WTC11 (cell line): ENCODE results near the gene LIMD2. TPM values are rescaled to one million over a fixed set of nuclear protein-coding genes. Genes with fewer than 3 reads are reported as not detected.

Experiments used
- ATAC-seq: fragments of 200-7000 bp; cut with Tn5 transposase; 2 replicates; pipeline ENCODE4 v1.10.0; 2021; ENCODE audit warnings: mild to moderate bottlenecking, moderate library complexity
- CTCF ChIA-PET: fragments of 300-600 bp; sonication (Branson Sonifier 250); formaldehyde crosslinking; loops from one replicate; lab custom pipeline; 2021; ENCODE audit warnings: antibody characterized with exemption; lab: Charles Lee
- POLR2A ChIA-PET: fragments of 350-600 bp; sonication (Branson Sonifier 250); formaldehyde crosslinking; loops from one replicate; lab custom pipeline; 2021; ENCODE audit warnings: antibody characterized with exemption; lab: Charles Lee
- DNase-seq: peaks from one replicate; pipeline ENCODE4 v3.0.0; 2021; ENCODE audit warnings: low spot score
- H3K27ac Mint-ChIP-seq: 2 replicates; pipeline ENCODE4 v1.8.0; 2021; ENCODE audit warnings: mixed read lengths
- H3K27me3 Mint-ChIP-seq: 2 replicates; pipeline ENCODE4 v1.8.0; 2021; ENCODE audit warnings: low read depth, mild to moderate bottlenecking, moderate library complexity, mixed read lengths
- H3K36me3 Mint-ChIP-seq: 2 replicates; pipeline ENCODE4 v1.8.0; 2021; ENCODE audit warnings: mixed read lengths
- H3K4me1 Mint-ChIP-seq: 2 replicates; pipeline ENCODE4 v1.8.0; 2022; ENCODE audit warnings: mixed read lengths
- H3K4me3 Mint-ChIP-seq: 2 replicates; pipeline ENCODE4 v1.8.0; 2021; ENCODE audit warnings: mild to moderate bottlenecking, moderate library complexity, mixed read lengths
- H3K9me3 Mint-ChIP-seq: 2 replicates; pipeline ENCODE4 v1.8.0; 2021; ENCODE audit warnings: mixed read lengths
- AR ChIP-seq: fragments of 250-450 bp; sonication (Bioruptor Pico); IDR thresholded peaks from 2 replicates; pipeline ENCODE4 v1.9.0; 2021; ENCODE audit warnings: mild to moderate bottlenecking
- CDX4 ChIP-seq: fragments of 250-450 bp; sonication (Bioruptor Pico); IDR thresholded peaks from 2 replicates; pipeline ENCODE4 v1.9.0; 2021; ENCODE audit warnings: moderate library complexity, mild to moderate bottlenecking, inconsistent platforms, borderline replicate concordance
- E2F1 ChIP-seq: sonication (generic); formaldehyde crosslinking; IDR thresholded peaks from 2 replicates; pipeline ENCODE4 v1.8.0; 2022; ENCODE audit warnings: mild to moderate bottlenecking, missing genetic modification reagents
- ELF4 ChIP-seq: sonication (generic); formaldehyde crosslinking; IDR thresholded peaks from 2 replicates; pipeline ENCODE4 v1.8.1; 2022; ENCODE audit warnings: low read depth, mild to moderate bottlenecking, moderate library complexity, missing genetic modification reagents
- FOXK1 ChIP-seq: sonication (generic); formaldehyde crosslinking; IDR thresholded peaks from 2 replicates; pipeline ENCODE4 v1.8.0; 2022; ENCODE audit warnings: mild to moderate bottlenecking, moderate library complexity, missing genetic modification reagents
- FOXP4 ChIP-seq: sonication (generic); formaldehyde crosslinking; IDR thresholded peaks from 2 replicates; pipeline ENCODE4 v1.8.0; 2022; ENCODE audit warnings: mild to moderate bottlenecking, missing genetic modification reagents
- GABPB1 ChIP-seq: sonication (generic); formaldehyde crosslinking; IDR thresholded peaks from 2 replicates; pipeline ENCODE4 v1.8.1; 2023; ENCODE audit warnings: mild to moderate bottlenecking, missing genetic modification reagents
- HMGXB4 ChIP-seq: sonication (generic); formaldehyde crosslinking; IDR thresholded peaks from 2 replicates; pipeline ENCODE4 v1.8.1; 2023; ENCODE audit warnings: mild to moderate bottlenecking, moderate library complexity, missing genetic modification reagents
- JUN ChIP-seq: sonication (generic); formaldehyde crosslinking; IDR thresholded peaks from 2 replicates; pipeline ENCODE4 v1.8.0; 2023; ENCODE audit warnings: mild to moderate bottlenecking, missing genetic modification reagents
- PRDM15 ChIP-seq: sonication (generic); formaldehyde crosslinking; IDR thresholded peaks from 2 replicates; pipeline ENCODE4 v1.8.0; 2022; ENCODE audit warnings: missing genetic modification reagents
- PREB ChIP-seq: sonication (generic); formaldehyde crosslinking; IDR thresholded peaks from 2 replicates; pipeline ENCODE4 v1.8.1; 2022; ENCODE audit warnings: mild to moderate bottlenecking, missing genetic modification reagents, moderate library complexity, borderline replicate concordance
- RORB ChIP-seq: fragments of 250-450 bp; sonication (Bioruptor Pico); IDR thresholded peaks from 2 replicates; pipeline ENCODE4 v1.9.0; 2021; ENCODE audit warnings: mild to moderate bottlenecking
- ZMAT4 ChIP-seq: fragments of 250-450 bp; sonication (Bioruptor Pico); IDR thresholded peaks from 2 replicates; pipeline ENCODE4 v1.9.0; 2021; ENCODE audit warnings: mild to moderate bottlenecking
- ZNF121 ChIP-seq: sonication (generic); formaldehyde crosslinking; IDR thresholded peaks from 2 replicates; pipeline ENCODE4 v1.8.0; 2023; ENCODE audit warnings: missing genetic modification reagents
- total RNA-seq: library from RNA; stranded (reverse); gene quantifications from 3 replicates; pipeline ENCODE4 v1.2.3, GENCODE V29; 2021

Gene LIMD2
- total RNA-seq, 1 experiment from 2014 or later, result 91.8 TPM

GRCh38 chr17:63704836-63705235, 4.9 kb upstream of the LIMD2 start:
- TF ChIP-seq PREB (CRISPR knock-in tag) (no peak), CDX4 (CRISPR knock-in tag) (no peak), PRDM15 (no peak), GABPB1 (no peak), E2F1 (CRISPR knock-in tag) (no peak), ELF4 (CRISPR knock-in tag) (no peak), ZMAT4 (CRISPR knock-in tag) (no peak)
- ChIA-PET POLR2A (no interaction called here), CTCF (no interaction called here)
- DNase-seq, result no peak
- Mint-ChIP-seq H3K4me1 (peaks cover 21% of the 10 kb centered on the region), H3K27ac (no peak overlapping the region), H3K9me3 (no peaks in the 10 kb centered on the region), H3K27me3 (peaks cover 6% of the 10 kb centered on the region; the same call in 1 of the 2 replicates), H3K4me3 (no peak overlapping the region), H3K36me3 (peaks cover 31% of the 10 kb centered on the region)
- ATAC-seq, result no peak

GRCh38 chr17:63704259-63704576, 4.3 kb upstream of the LIMD2 start:
- ChIA-PET POLR2A (no interaction called here), CTCF (no interaction called here)
- Mint-ChIP-seq H3K27me3 (peaks cover 6% of the 10 kb centered on the region; the same call in 1 of the 2 replicates), H3K27ac (no peak overlapping the region), H3K4me3 (no peak overlapping the region), H3K36me3 (peaks cover 25% of the 10 kb centered on the region), H3K4me1 (peaks cover 21% of the 10 kb centered on the region), H3K9me3 (no peaks in the 10 kb centered on the region)
- TF ChIP-seq AR (CRISPR knock-in tag) (no peak), HMGXB4 (CRISPR knock-in tag) (no peak), FOXP4 (CRISPR knock-in tag) (no peak), FOXK1 (no peak), ZNF121 (no peak), RORB (CRISPR knock-in tag) (no peak), JUN (CRISPR knock-in tag) (no peak)
- no peak for ATAC-seq
- no peak for DNase-seq
